Measurements from ENCODE around the gene DGKI. TPM values are rescaled to one million over a fixed set of nuclear protein-coding genes. Genes with fewer than 3 reads are reported as not detected.

The DGKI gene
- total and polyA plus RNA-seq, 7 donors = under 0.01 to 0.56 (median 0.44) TPM; not detected in 2

DNA sequence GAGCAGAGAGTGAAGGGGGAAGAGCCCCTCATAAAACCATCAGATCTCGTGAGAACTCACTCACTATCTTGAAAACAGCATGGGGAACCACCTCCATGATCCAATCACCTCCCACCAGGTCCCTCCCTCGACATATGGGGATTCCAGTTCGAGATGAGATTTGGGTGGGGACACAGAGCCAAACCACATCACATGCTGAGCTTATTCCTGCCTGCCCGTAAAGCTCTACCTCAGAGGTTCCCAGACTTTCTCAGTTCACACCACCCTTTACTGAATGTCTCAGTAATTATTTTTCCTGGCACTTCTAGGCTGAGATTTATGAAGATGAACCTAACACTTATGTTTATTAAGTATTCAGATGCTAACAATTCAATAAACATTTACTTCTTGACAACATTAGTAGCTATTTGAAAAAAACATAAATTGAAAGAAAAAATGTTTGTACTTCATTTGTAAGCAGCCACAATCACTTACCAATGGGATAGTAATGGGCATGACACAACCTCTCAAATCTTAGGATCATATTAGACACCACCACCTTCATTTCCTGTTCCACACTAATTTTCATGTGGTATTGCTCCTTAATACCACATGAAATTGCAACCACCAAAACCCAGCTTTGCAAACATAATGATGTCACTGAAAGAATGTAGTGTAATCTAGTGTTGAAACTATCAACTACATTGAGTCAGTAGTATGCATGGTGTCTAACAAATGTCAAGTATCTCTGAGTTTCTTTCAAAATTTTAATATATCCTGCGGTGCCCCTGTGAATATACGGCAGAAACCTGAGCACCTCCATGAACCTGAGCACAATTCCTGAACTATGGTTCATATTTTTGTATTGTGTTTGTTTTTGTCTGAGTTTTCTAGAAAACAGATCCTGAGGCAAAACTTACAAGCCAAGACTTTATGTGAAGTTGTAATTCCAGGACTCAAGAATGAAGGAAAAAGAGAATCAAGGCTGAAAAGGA is 4.5 kb upstream of the DGKI start:
- 83 to 88% (median 88%) methylated on average over 6 of the region's 6 CpGs for WGBS, 3 donors
- no peaks in the 10 kb centered on the region for H3K9me3 ChIP-seq
- no peak for TF ChIP-seq CTCF (IDR thresholded peaks at IDR 0.05)
- peaks cover 0 to 22% (median 15%) of the 10 kb centered on the region in 3 donors for H3K27me3 ChIP-seq (ENCODE audit: insufficient read depth in 3 of 3, low read length in 2 of 3)
- no peak overlapping the region for H3K27ac ChIP-seq
- H3K4me1 ChIP-seq = no peaks in the 10 kb centered on the region
- intact Hi-C loops (cut with DNase I) = no loop called here
- ATAC-seq (no peak), DNase-seq (no peak)
- no peak overlapping the region for H3K4me3 ChIP-seq
- H3K36me3 ChIP-seq (ENCODE audit: insufficient read depth in 1 of 2, low read depth in 1 of 2) = peaks cover 0 to 3% of the 10 kb centered on the region in 2 donors

- ATAC-seq (no peak), DNase-seq (no peak)
- Histone ChIP-seq H3K4me1 (no peaks in the 10 kb centered on the region), H3K27ac (no peak overlapping the region), H3K36me3 (ENCODE audit: insufficient read depth in 1 of 2, low read depth in 1 of 2) (peaks cover 0 to under 1% of the 10 kb centered on the region in 2 donors), H3K27me3 (ENCODE audit: insufficient read depth in 3 of 3, low read length in 2 of 3) (peaks cover 0 to 28% (median 19%) of the 10 kb centered on the region in 3 donors), H3K4me3 (no peak overlapping the region), H3K9me3 (no peaks in the 10 kb centered on the region)
- TF ChIP-seq CTCF (IDR thresholded peaks at IDR 0.05) = no peak
- 32 to 73% (median 41%) methylated on average over 2 of the region's 2 CpGs for WGBS, 3 donors
- intact Hi-C loops (cut with DNase I) = no loop called here
Measured at GRCh38 chr7:137850571-137850970, 3.8 kb upstream of the DGKI start.

GRCh38 chr7:137848095-137848494 is 1.3 kb upstream of the DGKI start:
- Histone ChIP-seq H3K4me3 (no peak overlapping the region), H3K27ac (no peak overlapping the region), H3K27me3 (ENCODE audit: insufficient read depth in 3 of 3, low read length in 2 of 3) (peaks cover 0 to 44% (median 27%) of the 10 kb centered on the region in 3 donors), H3K4me1 (no peaks in the 10 kb centered on the region), H3K36me3 (ENCODE audit: insufficient read depth in 1 of 2, low read depth in 1 of 2) (no peaks in the 10 kb centered on the region), H3K9me3 (no peaks in the 10 kb centered on the region)
- TF ChIP-seq CTCF (IDR thresholded peaks at IDR 0.05) = no peak
- DNase-seq (no peak), ATAC-seq (no peak)
- intact Hi-C loops (cut with DNase I) = no loop called here
- 77 to 81% (median 80%) methylated on average over 8 of the region's 8 CpGs for WGBS, 3 donors

GRCh38 chr7:137847568-137848050 is 835 bp upstream of the DGKI start:
- no peak overlapping the region for H3K27ac ChIP-seq
- no peak for DNase-seq
- ATAC-seq = peak in 2 of 4 donors; percentile 19 to 26
- WGBS, 3 donors = 28 to 34% (median 29%) methylated on average over 18 of the region's 18 CpGs
- H3K9me3 ChIP-seq = no peaks in the 10 kb centered on the region
- intact Hi-C loops (cut with DNase I) = no loop called here
- H3K36me3 ChIP-seq (ENCODE audit: insufficient read depth in 1 of 2, low read depth in 1 of 2) = no peaks in the 10 kb centered on the region
- peak overlapping the region; percentile 47 for H3K4me3 ChIP-seq
- TF ChIP-seq CTCF (IDR thresholded peaks at IDR 0.05) = no peak
- peaks cover 0 to 44% (median 27%) of the 10 kb centered on the region in 3 donors for H3K27me3 ChIP-seq (ENCODE audit: insufficient read depth in 3 of 3, low read length in 2 of 3)
- H3K4me1 ChIP-seq = no peaks in the 10 kb centered on the region
